Measurements from ENCODE around the gene UBASH3B.

UBASH3B gene

GRCh38 chr11:122781378-122782195 is 126.1 kb downstream of the UBASH3B start:
- in situ Hi-C loops (cut with MboI; ENCODE audit: low sequenced_read_pairs) = no loop called here

- in situ Hi-C loops (cut with MboI; ENCODE audit: low sequenced_read_pairs) = no loop called here
Observed at GRCh38 chr11:122782222-122782621, 126.7 kb downstream of the UBASH3B start.

GRCh38 chr11:122784325-122784955 is 128.9 kb downstream of the UBASH3B start:
- in situ Hi-C loops (cut with MboI; ENCODE audit: low sequenced_read_pairs) = no loop called here

GRCh38 chr11:122785031-122785541 is 129.6 kb downstream of the UBASH3B start:
- in situ Hi-C loops (cut with MboI; ENCODE audit: low sequenced_read_pairs) = no loop called here

- in situ Hi-C loops (cut with MboI; ENCODE audit: low sequenced_read_pairs) = no loop called here
Observed at GRCh38 chr11:122786896-122787295, 131.4 kb downstream of the UBASH3B start.

DNA sequence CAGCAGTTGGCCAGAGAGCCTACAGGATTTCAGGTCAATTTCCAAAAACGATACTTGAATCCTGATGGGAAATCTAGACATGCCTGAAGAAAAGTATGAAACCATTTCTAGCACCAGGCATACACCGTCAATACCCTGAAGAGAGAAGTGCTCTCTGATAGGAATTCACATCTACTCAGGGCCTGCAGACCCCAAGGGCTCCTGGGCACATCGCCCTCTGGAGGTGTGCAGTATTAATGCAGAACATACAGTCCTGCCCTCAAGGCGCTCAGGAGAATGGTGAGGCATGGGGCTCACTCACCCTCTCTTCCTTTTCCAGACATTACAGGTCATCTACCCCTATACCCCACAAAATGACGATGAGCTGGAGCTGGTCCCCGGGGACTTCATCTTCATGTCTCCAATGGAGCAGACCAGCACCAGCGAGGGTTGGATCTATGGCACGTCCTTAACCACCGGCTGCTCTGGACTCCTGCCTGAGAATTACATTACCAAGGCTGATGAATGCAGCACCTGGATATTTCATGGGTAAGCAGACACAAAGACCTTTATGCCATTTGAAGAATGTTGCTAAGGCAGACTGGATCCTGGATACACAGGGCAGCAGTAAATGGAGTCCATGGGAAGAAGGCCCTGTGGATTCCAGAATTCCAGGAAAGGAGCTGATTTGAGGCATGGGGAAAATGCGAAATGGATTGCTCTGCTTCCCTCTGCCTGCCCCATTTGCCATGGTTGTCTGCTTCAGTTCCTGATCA is 133.4 kb downstream of the UBASH3B start:
- in situ Hi-C loops (cut with MboI; ENCODE audit: low sequenced_read_pairs) = no loop called here

DNA sequence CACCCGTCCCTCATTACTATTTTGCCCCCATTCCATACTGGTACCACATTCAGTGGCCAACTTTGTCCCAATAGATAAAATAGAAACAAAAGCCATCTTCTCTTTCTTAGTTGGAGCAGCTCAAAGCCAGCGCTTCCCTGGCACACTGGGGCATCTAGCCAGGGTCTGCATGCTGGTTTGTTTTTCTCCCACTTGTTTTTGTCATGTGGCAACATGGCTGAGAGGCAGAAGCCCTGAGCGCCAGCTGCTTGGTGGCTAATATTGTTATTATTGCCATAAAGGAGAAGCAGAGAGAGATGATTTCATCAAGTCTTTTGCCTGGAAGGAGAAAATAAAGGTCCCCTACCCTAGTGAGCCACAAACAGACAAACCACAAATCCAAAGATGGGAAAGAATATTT is 134.4 kb downstream of the UBASH3B start:
- in situ Hi-C loops (cut with MboI; ENCODE audit: low sequenced_read_pairs) = no loop called here

DNA sequence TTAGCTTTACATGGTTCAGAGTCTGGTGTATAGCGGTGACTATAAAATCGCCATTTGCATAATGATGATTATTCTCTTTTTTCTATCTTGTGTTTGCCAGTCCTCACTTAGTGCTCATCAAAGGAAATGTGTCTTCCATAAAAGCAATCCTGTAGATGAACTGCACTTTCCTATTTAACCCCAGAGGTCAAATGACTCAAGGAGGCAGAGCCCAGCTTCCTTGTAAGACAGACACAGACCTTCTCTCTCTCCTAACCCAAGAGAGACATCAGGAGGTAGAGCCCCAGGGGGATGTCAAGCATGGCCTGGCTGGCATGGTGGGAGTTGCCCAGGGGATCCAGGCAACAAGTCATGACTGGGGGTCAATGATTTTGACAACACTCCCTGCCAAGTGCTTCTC is 135.9 kb downstream of the UBASH3B start:
- in situ Hi-C loops (cut with MboI; ENCODE audit: low sequenced_read_pairs) = no loop called here

DNA sequence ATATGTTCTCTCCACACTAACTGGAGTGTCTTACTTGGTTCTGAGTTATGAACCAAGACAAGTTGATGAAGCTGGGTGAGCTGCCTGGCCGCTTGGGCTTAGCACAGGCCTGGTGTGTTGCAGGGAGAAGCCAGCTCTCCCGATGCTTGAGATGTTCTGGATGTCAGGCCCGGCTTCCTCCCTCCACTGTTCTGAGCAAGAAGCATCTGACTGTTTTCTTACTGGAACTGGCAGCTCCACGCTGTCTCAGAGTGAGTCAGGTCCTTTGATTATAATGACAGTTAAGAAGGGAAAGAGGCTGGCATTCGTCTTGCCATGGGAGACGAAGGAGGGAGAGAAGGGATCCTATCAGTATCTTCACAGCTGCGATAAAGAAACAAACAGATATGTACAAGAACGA is 136.3 kb downstream of the UBASH3B start:
- in situ Hi-C loops (cut with MboI; ENCODE audit: low sequenced_read_pairs) = no loop called here

DNA sequence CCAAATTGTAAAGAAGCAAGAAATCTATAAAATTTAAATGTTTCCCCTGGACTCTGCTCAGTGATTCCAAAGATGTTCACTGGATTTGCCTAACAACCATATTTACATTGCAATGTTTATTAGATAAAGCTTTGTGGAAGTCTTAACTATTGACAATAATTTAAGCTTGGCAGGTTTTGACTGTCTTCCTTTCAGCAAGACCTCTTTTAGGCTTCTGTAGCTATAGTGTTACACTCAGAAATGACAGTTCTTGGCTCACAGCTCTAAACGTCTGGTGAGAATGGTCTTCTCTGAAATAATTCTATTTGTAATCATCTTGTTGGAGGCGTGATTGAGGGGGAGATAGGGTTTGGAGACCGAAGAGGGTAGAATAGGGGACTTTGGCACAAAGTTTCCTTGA is 138.0 kb downstream of the UBASH3B start:
- in situ Hi-C loops (cut with MboI; ENCODE audit: low sequenced_read_pairs) = no loop called here

DNA sequence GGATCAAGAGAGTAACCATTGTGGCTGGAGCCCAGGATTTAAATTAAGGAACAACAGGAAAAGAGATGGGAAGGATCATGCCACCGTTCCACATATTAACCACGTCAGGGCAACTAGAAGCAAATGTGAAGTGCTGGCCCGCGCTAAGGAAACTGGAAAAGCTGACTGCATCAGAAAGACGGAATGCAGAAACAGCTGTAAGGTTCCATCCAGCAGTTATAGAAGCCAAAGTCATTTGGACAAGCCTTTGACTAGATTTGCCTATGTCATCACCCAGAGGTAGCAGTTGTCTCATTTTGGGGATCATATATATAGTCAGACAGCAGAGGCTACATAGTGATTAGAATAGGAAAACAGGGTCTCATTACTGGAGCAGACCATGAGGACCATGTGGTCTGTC is 139.8 kb downstream of the UBASH3B start:
- in situ Hi-C loops (cut with MboI; ENCODE audit: low sequenced_read_pairs) = no loop called here

DNA sequence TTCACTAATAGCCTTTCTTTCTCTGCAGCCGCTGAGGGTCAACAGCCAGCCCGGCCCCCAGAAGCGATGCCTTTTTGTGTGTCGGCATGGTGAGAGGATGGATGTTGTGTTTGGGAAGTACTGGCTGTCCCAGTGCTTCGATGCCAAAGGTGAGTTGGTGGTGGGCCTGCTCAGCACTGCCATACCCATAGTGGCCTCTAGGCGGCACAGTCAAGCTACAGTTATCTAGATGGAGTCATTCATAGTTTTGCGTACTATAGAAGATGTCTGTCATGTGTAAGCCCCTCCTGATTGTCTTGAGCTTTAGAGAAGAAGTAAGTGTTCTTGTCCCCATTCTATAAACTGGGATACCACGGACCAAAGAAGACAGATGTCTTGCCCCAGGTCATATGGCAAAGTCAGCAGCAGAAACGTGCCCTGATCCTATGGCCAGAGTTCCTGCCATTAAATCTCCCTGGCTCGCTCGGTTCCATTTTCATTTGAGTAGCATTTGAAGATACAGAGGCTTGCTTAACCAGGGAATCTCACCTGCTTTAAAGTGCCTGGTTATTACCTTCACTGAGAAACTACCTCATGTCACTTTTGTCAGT is 140.7 kb downstream of the UBASH3B start:
- in situ Hi-C loops (cut with MboI; ENCODE audit: low sequenced_read_pairs) = no loop called here

DNA sequence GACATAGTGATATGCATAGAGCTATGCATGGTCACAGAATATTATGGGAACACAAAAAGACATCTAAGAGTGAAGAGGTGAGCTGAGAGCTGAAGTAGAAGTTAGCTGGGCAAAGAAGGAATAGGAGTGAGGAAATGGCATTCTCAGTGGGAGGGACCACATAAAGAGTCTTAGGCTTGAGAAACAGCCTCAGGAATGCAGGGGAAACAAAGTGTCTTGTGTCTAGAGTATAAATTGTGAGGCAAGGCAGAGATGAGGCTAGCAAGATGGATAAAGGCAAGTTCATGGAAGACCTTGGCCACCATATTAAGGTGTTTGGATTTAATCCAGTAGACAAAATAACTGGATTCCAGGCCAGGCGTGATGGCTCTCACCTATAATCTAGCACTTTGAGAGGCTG is 142.1 kb downstream of the UBASH3B start:
- in situ Hi-C loops (cut with MboI; ENCODE audit: low sequenced_read_pairs) = no loop called here

GRCh38 chr11:122799406-122800105 is 144.0 kb downstream of the UBASH3B start:
- in situ Hi-C loops (cut with MboI; ENCODE audit: low sequenced_read_pairs) = no loop called here

GRCh38 chr11:122802876-122803275 is 147.4 kb downstream of the UBASH3B start:
- in situ Hi-C loops (cut with MboI; ENCODE audit: low sequenced_read_pairs) = no loop called here

DNA sequence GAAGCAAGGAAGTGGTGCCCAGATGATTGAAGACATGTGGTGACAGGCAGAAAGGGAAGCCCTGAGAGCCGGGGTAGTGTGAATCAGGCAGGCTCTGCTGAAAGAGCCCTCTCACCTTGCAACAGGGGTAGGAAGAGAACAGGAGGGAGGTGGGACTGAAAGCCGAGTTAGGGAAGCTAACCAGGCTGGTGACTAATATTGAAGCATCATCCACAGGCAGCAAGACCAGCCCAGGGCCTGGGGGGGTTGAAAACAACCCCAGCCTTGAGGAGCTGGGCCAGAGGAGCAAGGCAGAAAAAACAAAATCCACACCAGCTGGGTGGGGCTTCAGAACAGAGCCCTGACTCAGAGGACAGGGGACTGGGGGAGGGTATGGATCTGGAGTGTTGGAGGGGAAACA is 147.8 kb downstream of the UBASH3B start:
- in situ Hi-C loops (cut with MboI; ENCODE audit: low sequenced_read_pairs) = no loop called here

DNA sequence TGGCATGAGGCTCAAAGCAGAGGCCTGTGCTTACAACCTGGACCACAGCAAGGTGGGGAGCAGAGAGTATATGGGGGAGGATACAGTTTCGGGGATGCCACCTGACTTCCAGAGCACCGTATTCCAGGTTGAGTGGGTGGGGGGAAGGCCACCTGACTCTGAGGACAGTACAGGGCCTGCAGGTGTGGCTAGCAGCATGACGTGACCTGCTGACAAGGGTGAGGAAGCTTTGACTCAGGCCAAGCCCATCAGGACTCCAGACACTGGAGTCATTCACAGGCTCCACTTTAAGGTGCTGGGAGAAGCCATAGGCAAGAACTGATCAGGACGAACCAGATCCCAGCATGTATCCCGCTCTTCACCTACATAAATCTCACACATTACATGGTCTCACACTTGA is 148.2 kb downstream of the UBASH3B start:
- in situ Hi-C loops (cut with MboI; ENCODE audit: low sequenced_read_pairs) = no loop called here

DNA sequence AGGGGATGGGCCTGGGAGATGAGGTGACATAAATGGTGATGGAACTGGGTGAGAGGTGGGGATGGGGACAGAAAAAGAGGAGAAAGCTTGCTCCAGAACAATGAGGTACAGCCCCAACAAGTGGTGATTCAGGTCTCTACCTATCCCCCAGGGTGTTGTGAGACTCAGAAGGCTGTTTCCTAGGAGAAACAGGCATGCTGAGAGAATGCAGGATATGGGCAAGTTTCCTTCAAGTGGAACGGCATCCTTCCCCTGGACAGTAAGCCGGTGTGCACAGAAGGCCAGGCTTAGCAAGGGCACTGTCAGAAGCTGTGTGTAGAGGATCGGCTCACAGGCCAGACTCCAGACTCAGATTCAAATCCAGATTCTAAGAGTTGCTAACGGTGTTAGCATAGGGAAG is 148.6 kb downstream of the UBASH3B start:
- in situ Hi-C loops (cut with MboI; ENCODE audit: low sequenced_read_pairs) = no loop called here

DNA sequence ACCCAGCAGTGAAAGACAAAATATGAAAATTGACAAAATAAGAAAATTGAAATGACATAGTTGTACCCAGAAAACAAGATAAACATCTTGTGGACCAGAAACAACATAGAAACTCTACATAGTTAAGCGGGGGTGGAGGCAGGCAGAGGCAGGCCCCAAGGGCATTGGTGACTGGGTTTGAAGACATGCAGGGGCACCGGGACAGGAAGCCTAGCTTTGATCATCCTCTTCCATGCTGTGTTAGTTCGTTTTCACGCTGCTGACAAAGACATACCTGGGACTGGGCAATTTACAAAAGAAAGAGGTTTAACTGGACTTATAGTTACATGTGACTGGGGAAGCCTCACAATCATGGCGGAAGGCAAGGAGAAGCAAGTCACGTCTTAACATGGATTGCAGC is 149.3 kb downstream of the UBASH3B start:
- in situ Hi-C loops (cut with MboI; ENCODE audit: low sequenced_read_pairs) = no loop called here

- in situ Hi-C loops (cut with MboI; ENCODE audit: low sequenced_read_pairs) = no loop called here
Observed at GRCh38 chr11:122807731-122808477, 152.4 kb downstream of the UBASH3B start.

Data from hTERT RPE-1 (cell line).